Ecto neural progenitor cell (in vitro differentiated cells): ENCODE data around the gene ADD2.
"Not testable (repeated sequence)": the region's sequence is repeated elsewhere in the genome, so short reads cannot be mapped to it uniquely, and the experiment has no call there.

Source experiments
- DNase-seq: peaks from one replicate; pipeline ENCODE4 v3.0.0-alpha.2; 2018; ENCODE audit warnings: low spot score

ADD2 gene, protein sequence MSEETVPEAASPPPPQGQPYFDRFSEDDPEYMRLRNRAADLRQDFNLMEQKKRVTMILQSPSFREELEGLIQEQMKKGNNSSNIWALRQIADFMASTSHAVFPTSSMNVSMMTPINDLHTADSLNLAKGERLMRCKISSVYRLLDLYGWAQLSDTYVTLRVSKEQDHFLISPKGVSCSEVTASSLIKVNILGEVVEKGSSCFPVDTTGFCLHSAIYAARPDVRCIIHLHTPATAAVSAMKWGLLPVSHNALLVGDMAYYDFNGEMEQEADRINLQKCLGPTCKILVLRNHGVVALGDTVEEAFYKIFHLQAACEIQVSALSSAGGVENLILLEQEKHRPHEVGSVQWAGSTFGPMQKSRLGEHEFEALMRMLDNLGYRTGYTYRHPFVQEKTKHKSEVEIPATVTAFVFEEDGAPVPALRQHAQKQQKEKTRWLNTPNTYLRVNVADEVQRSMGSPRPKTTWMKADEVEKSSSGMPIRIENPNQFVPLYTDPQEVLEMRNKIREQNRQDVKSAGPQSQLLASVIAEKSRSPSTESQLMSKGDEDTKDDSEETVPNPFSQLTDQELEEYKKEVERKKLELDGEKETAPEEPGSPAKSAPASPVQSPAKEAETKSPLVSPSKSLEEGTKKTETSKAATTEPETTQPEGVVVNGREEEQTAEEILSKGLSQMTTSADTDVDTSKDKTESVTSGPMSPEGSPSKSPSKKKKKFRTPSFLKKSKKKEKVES

DNA sequence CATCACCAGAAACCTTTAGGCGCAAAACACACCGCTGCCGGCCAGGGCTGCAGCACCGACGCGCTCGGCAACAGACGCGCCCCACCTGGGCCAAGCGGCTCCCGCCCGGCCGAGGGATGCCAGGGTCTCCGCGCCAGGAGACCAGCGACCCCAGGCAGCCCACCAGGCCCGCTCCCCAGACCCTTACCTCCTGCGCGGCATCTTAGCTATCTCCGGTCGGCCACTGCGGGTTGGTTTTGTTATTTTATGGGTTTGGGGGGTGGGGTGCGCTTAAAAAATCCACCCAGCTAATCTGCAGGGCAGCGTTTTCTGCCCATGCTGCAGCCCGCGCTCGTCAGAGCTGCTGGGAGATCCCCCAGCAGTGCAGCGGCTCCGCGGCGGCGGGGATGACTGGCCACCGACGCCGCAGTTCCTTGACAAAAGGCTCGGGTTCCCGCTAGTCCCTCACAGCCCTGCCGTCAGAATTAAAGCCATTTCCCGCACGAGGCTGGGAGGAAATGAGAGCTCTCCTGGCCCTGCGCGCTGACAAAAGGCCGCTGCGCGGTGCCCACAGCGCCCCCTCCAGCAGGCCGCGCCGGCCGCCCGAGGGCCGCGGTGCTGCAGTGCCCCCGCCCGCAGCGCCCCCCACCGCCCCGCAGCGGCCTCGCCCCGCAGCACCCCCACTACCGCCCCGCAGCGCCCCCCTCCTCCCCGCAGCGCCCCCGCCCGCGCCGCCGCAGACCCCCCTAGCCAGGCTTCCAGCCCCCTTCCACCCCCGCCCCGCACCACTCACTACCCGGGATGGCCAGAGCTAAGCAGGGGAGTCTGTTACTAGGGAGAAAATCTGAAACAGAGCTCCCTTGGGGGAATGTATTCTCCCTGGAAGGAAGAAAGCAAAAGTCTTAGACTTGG, at the start of gene ADD2:
Gene ADD2, minus strand, starts transcription at position 502 of the 891 bp plus-strand sequence. CDS start 61,792 bp downstream, outside the sequence.
- peak; percentile 87 for DNase-seq

DNA sequence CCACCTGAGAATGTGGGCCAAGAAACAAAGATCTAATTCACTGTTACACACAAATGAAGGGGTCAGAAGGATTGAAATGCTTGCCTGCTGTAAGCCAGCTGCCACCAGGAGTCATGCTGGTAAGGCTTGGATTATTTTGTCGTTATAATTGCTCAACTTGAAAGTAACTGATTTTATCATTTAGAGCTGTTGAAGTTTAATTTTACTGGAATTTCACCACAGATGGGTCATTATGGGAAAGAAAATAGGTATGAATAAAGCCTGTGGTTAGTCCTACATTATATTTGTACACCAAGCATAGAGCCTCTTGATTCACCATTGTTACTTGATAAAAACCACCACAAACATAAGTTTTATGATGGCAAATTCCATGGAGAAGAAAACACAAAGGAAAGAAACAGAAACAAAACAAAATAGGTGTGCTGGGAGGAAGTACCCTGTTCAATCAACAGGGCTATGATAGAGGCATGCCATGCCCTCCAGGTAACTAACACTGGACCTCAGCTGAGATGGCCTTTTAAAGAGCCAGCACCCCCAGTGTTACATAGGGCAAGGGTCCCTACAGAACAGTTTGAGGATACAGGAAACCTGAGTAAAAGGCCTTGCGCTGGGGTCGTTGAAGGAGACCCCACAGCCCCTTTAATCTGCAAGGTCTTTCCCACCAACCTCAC, 49.4 kb upstream of the ADD2 start:
- DNase-seq: no peak

DNA sequence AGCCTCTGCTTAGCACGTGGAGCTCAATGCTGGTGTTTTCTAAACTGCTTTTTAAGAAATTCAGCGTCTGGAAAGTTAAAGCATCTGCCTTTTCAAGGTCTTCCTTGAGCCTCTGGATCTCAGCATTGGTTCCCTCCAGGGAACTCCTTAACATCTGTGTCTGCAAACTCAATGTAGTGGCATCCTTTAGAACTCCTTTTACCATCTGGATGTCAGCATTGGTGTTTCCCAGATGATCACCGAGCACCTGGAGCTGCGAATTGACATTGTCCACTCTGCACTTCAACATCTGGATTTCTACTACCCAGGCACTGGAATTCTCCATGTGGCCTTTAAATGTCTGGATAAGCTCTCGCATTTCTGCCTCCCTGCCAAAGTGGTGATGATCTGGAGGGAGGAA, 48.7 kb upstream of the ADD2 start:
- no peak for DNase-seq

DNA sequence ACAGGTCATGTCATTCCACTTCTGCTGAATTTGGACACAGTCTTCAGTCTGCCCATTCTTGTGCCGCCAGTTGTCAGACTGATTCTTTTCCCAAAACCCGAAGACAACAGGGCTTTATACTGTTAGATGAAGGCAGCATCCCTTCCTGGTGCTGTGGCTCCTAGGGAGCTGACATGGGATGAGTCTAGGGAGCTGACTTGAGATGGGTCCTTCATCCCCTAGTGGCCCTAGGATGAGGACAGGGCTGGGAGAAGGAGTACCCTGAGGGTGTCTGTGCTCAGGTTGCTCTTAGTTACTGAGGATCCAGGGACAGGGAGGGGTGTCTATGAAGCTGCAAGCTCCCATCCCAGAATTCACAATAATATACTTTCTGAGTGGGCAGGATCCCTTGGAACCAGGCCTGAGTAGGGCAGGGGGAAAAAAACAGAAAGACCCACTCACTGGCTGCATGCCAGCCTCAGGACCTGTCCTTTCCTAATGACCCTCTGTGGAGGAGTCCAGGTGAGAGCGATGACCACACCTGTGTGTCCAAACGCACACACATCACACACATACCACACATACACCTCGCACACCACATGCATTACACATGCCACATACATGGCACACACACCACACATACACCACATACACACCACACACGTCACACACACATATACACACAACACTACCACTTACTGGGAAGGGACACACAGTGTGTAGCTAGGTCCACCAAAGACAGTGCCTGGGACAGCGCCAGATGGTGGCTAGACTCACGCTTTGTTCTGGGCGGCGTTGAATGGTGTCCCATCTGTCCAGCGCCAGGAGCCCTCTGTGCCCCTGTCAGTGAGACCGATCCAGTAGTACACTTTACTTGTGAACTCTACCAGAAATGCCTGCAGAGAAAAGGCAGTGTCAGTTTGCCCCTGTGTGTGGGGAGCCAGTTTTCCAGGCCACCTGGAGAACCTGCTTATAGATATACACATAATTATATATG, 41.3 kb upstream of the ADD2 start:
- DNase-seq: no peak

DNA sequence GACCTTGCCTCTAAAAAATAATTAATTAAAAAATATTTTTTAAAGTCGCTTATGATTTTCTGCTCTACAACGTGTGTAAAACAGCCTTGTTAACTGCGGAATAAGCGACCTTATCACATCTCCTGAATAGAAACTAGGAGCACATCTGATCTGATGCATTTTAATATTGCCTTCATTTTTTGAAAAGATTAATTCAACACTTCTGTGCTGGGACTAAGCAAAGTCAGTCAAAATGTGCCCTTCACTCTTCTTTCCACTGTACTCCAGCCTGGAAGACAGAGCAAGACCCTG, 39.8 kb upstream of the ADD2 start:
- DNase-seq: no peak

DNA sequence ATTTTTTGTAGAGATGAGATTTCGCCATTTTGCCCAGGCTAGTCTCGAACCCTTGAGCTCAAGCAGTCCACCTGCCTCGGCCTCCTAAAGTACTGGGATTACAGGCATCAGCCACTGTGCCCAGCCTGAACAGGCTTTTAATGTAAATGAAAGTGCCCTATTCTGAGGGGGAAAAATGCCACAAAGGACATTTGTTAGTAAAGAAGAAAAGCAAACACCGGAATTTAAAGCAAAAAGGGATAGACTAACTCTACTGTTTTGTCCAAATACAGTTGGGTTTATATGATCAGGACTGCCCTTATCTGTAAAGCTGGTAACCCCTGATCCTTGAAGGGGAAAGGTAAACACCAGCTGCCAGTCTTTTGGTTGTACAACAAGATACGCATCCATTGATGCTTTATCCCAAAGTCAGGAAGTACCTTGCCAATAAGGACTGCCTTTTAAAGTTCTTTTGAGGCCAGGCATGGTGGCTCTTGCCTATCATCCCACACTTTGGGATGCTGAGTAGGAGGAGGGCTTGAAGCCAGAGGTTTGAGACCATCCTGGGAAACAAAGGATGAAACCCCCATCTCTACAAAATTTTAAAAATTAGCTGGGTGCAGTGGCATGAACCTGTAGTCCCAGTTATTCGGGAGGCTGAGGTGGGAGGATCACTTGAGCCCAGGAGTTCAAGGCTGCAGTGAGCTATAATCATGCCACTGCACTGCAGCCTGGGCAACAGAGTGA, 39.3 kb upstream of the ADD2 start:
- no peak for DNase-seq

DNA sequence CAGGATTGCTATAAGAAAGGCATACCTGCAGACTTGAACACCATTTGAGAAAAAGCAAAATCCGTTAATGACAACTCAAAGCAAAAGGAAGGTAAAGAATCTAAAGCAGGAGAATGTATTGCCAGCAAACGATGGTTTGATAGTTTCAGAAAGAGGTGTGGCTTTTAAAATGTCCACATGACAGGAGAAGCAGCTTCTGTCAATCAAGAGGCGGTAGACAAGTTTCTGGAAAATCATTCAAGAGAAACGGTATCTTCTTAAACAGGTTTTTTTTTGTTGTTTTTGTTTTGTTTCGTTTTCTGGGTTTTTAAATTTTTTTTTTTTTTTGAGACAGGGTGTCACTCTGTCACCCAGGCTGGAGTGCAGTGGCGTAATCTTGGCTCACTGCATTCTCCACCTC, 38.6 kb upstream of the ADD2 start:
- no peak for DNase-seq

DNA sequence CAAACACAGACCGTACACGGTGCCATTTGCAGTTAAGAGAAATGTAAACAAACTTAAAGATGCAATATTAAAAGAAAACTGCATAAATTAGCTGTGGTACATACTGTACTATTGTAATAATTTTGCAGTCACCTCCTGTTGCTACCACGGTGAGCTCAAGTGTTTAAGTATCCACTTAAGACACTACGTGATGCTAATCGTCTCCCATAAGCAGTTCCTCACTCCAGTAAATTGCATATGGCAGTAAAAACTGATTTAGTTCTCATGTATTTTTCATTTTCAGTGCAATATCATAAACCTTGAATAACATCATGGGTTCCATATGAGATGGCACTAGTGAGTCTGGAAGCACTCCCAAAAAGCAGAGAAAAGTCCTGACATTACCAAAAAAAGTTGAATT, 38.0 kb upstream of the ADD2 start:
- DNase-seq: no peak

DNA sequence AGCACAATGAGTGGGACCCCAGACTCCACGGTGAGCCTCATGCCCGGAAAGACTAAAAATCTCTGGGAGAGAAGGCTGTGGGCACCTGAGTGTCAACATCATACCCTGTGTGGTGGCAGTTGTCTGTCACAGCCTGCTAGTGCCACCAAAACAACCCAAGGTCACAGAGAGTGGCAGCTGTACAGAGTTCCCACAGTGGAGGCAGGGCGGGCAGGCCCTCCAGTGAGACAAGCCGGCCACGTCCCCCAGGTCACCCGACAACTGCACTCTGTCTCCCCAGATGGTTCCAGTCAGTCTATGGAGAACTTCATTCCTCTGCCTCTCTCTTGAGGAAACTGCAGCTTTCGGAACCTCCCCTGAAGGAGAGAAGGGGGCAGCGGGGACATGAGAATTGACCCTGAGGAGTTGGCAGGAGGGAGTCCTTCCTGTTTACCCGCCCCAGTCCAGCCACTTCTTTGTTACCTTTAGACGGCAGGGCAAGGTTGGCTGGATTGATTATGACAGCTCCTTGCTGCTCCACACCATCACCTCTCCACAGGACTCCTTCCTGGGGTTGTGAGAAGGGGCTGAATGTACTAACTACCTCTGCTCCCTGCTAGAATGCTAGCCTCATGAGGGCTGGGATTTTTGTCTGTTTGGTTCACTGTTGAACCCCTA, 33.7 kb upstream of the ADD2 start:
- DNase-seq: no peak

DNA sequence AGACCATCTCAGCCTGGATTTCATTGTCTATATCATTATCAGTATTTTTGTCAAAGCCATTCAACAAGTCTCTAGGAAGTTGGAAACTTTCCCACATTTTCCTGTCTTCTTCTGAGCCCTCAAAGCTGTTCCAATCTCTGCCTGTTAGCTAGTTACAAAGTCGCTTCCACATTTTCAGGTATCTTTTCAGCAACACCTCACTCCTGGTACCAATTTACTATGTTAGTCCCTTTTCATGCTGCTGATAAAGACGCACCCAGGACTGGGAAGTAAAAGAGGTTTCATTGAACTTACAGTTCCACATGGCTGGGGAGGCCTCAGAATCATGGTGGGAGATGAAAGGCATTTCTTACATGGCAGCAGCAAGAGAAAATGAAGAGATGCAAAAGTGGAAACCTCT, 31.7 kb upstream of the ADD2 start:
- no peak for DNase-seq

DNA sequence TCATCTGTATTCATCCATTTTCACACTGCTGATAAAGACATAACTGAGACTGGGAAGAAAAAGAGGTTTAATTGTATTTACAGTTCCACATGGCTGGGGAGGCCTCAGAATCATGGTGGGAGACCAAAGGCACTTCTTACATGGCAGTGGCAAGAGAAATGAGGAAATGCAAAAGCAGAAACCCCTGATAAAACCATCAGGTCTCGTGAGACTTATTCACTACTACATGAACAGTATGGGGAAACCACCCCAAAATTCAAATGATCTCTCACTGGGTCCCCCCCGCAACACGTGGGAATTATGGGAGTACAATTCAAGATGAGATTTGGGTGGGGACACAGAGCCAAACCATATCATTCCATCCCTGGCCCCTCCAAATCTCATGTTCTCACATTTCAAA, 30.0 kb upstream of the ADD2 start:
- not testable (repeated sequence) for DNase-seq

DNA sequence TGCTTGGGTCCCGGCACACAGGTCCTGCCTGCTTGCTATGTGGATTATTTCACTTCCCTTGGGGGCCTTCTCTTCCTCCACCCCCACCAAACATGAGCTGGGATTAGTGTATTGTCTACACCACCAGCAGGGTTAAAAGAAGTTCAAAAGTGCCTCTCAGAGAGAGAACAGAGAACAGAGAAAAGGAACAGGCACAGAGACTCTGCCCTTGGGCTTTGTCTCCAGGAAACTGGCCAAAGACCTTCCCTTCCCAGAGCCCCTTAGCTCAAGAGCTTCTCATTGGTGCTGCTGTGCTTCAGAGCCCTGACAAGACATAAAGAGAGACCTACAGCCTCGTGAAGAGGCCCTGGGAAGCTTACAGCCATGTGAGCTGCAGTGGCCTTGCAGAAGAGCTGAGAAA, 29.5 kb upstream of the ADD2 start:
- DNase-seq: no peak

DNA sequence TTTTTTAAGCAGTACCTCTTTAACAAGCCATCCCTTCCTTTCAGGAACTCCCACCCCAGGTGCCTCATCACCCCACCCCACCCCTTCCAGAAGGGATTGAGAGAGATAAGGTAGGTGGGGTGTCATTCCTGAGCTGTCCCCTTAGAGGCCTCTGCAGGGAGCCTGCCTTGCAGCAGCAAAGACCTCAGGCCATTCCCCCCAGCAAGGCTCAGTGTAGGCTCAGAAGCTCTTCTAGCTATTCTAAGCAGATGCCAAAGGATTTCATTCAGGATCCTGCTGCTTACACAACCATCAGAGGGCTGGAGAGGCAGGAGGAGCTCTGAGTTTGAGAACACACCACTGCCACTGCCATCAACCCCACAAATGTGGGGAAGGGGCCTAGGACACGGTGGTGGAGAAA, 28.3 kb upstream of the ADD2 start:
- no peak for DNase-seq

DNA sequence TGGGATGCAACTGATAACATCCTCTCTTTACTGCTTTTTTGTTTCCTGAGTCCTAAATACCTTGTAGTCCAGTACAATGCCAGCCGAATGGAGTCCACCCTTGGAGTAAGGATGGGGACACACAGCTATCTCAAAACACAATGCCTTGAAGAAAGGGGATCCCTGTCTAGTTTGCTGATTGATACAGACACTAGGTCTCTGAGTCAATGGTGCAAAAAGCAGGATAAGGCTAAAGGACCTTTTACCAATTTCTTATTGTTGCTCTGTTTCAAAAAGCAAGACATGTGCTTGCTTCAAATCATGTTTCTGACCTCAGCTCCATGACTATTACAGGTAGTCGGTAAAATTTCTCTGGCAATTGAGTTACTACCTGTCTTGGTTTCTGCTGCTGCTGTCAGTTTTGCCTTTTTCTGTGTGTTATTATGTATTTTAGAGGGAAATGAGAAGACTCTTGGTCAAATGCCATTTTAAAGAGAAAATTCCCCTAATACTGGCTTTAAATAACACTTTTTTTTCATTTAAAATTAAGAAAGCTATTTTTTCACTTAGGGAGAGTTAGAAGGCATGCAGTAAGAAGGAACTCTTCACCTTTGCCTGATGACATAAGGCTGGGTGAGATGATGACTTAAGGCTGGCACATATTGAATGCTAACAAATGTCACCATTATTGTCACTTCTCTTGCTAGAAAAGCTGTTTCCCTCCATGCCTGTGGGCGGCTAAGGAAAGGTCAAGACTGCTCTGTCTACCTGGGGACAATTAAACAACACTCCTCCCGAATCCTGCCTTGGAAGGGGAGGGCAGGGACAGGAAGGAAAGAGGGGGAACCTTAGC, 27.4 kb upstream of the ADD2 start:
- DNase-seq: no peak

DNA sequence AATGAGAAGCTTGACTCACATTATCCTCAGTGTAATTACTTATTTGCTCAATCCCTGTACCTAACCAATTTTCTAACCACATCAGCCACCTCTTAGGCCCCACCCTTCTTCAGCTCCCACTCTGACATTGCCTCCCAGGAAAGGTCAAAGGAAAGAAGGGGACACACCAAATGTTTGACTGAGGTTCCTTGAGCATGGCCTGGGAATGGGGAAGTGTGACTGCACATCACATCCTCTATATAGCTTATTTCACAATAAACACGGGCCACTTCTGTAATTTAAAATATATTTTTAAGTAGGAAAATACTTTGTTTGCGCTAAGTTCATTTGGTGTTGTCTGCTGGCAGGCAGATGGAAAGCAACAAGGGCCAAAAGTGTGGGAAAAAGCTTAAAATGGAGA, 25.4 kb upstream of the ADD2 start:
- no peak for DNase-seq

DNA sequence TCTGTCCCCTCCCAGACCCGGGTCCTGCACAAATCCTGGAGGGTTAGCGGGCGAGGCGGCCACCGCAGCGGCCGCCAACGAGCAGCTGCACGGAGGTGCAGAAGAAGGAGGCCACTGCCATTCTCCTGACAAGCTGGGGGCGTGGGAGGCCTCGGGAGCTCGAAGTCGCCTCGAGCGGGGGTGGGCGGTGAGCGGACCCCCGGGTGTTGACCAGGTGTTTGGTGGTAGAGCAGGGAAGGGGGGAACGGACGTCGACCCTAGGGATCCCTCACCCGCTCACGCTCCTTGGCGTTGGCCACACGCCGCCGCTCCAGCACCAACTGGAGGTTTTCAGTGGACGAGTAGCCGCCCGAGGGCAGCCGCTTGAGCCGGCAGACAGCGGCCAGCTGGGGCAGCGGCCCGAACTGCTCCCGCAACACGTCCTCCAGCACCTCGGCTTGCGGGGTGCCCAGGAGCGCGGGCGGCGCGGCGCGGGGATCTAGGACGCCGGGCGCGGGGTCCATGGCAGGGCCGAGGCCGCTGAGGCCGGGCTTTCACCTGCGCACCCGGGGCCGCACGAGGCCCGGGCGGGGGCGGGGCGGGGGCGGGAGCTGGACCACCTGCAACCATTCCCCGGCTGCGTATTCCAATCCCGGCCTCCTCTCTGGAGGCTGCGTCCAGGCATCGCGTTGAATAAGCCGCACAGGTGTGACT, 22.3 kb upstream of the ADD2 start, which contains the start of gene FIGLA:
Gene FIGLA, minus strand, starts transcription at position 508 of the 693 bp plus-strand sequence. Its CDS starts 5 bp downstream, at position 503.
- DNase-seq: peak; percentile 72

DNA sequence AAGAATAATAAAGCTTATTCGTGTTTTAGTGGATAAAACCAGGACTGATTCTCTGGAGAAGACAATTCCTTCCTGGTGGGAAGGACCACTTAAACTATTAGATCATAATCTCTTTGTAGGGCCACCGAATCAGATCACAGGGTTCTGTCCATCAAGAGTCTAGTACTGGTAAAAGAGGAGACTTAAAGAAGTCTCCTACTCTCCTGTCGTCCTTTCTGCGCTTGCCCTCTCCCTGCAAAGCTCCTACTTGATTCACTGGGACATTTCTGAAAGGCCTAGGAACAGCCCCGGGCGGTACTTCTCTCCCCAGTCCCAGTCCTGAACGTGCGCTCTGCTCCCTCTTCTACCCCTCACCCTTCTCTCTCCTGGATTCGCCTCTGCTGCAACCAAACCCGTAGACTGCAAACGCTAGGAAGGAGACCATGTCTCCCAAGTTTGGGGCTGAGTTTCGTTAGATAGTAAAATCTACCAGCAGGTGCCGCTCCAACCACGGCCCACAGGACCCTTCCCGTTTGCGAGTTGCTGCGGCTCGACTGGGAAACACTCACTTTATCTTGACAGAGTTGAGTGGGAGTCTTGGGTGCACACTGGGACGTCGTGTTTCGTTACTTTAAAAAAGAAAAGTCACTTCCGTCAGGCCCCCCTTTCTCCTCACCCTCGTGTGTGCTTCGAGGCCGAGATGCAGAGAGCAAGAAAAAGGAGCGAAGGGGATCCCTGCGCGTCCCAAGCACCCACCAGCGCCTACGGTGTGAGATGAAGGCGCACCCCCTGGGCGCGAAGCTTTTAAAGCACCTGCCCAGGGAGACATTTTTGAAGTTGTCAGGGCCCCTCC, 21.5 kb upstream of the ADD2 start:
- DNase-seq: peak; percentile 82
